WERI-Rb-1 (cell line): ENCODE results near the gene PLEKHH2.
A peak's percentile ranks its signal among the peaks of the same experiment; 100 is the strongest.
"Not testable (repeated sequence)": the region's sequence is repeated elsewhere in the genome, so short reads cannot be mapped to it uniquely, and the experiment has no call there.

Source experiments
- DNase-seq: peaks from one replicate; pipeline ENCODE4 v3.0.0-alpha.2; 2020
- H3K27ac ChIP-seq: fragments of 250-450 bp; sonication (Bioruptor Pico); 2 replicates; pipeline ENCODE4 v1.5.1; 2020; ENCODE audit warnings: mild to moderate bottlenecking, moderate library complexity
- H3K27me3 ChIP-seq: fragments of 250-450 bp; sonication (Bioruptor Pico); 2 replicates; pipeline ENCODE4 v1.5.1; 2021; ENCODE audit warnings: mild to moderate bottlenecking, low read depth, moderate library complexity; ENCODE audit not compliant: insufficient read depth, severe bottlenecking
- H3K36me3 ChIP-seq: fragments of 250-450 bp; sonication (Bioruptor Pico); 2 replicates; pipeline ENCODE4 v1.5.1; 2020; ENCODE audit warnings: mild to moderate bottlenecking, moderate library complexity
- H3K4me3 ChIP-seq: 2 replicates; pipeline ENCODE4 v1.5.1; 2011; ENCODE audit warnings: low read depth, mild to moderate bottlenecking, control low read depth, low read length
- H3K9me3 ChIP-seq: fragments of 250-450 bp; sonication (Bioruptor Pico); 2 replicates; pipeline ENCODE4 v1.5.1; 2021; ENCODE audit warnings: mild to moderate bottlenecking, moderate library complexity; ENCODE audit not compliant: severe bottlenecking
- TF ChIP-seq, protein P1 (sequence below): IDR thresholded peaks from 2 replicates; pipeline ENCODE4 v1.5.1; 2011; ENCODE audit warnings: low read depth, mild to moderate bottlenecking, control low read depth, inconsistent platforms, low read length

PLEKHH2 gene

GRCh38 chr2:43637030-43637803 lies at the start of gene PLEKHH2:
TSS of gene PLEKHH2 (plus strand) at chr2:43637260. CDS start at chr2:43644674, 7,414 bp downstream.
- no peaks in the 10 kb centered on the region for H3K36me3 ChIP-seq
- DNase-seq, result peak; percentile 95
- peak within 1 kb of the TSS; percentile 87 for H3K4me3 ChIP-seq
- peaks cover 8% of the 10 kb centered on the region for H3K9me3 ChIP-seq
- TF ChIP-seq, protein P1, sequence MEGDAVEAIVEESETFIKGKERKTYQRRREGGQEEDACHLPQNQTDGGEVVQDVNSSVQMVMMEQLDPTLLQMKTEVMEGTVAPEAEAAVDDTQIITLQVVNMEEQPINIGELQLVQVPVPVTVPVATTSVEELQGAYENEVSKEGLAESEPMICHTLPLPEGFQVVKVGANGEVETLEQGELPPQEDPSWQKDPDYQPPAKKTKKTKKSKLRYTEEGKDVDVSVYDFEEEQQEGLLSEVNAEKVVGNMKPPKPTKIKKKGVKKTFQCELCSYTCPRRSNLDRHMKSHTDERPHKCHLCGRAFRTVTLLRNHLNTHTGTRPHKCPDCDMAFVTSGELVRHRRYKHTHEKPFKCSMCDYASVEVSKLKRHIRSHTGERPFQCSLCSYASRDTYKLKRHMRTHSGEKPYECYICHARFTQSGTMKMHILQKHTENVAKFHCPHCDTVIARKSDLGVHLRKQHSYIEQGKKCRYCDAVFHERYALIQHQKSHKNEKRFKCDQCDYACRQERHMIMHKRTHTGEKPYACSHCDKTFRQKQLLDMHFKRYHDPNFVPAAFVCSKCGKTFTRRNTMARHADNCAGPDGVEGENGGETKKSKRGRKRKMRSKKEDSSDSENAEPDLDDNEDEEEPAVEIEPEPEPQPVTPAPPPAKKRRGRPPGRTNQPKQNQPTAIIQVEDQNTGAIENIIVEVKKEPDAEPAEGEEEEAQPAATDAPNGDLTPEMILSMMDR, result no peak
- H3K27ac ChIP-seq, result no peak within 1 kb of the TSS
- no peaks in the 10 kb centered on the region for H3K27me3 ChIP-seq

DNA sequence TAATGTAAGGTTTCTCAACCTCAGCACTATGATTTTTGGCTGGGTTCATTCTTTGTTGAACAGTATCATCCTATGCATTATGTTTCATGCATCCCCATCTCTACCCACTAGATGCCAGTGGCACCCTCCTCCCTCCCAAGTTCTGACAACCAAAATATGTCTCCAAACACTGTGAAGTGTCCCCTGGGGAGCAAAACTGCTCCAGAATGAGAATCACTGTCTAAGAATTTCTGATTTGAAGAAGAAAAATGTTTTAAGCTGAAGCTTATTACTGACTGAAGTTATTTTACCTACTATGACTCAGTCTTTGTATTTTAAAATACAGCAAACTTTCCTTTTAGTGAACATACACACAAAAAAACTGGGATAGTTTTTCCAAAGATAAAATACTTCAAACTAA lies 44.6 kb upstream of the PLEKHH2 start:
- Histone ChIP-seq H3K36me3 (peaks cover 14% of the 10 kb centered on the region), H3K4me3 (no peak overlapping the region), H3K9me3 (no peaks in the 10 kb centered on the region), H3K27me3 (no peaks in the 10 kb centered on the region), H3K27ac (no peak overlapping the region)
- no peak for DNase-seq
- TF ChIP-seq, protein P1, result no peak

GRCh38 chr2:43593254-43593653 lies 43.8 kb upstream of the PLEKHH2 start:
- H3K27ac ChIP-seq, result no peak overlapping the region
- H3K4me3 ChIP-seq, result no peak overlapping the region
- DNase-seq, result no peak
- H3K27me3 ChIP-seq, result no peaks in the 10 kb centered on the region
- TF ChIP-seq, protein P1, result no peak
- peaks cover 14% of the 10 kb centered on the region for H3K36me3 ChIP-seq
- H3K9me3 ChIP-seq, result no peaks in the 10 kb centered on the region

- TF ChIP-seq, protein P1, result no peak
- peak overlapping the region; percentile 81 for H3K4me3 ChIP-seq
- no peak overlapping the region for H3K27ac ChIP-seq
- peaks cover 12% of the 10 kb centered on the region for H3K36me3 ChIP-seq
- no peak for DNase-seq
- no peaks in the 10 kb centered on the region for H3K27me3 ChIP-seq
- H3K9me3 ChIP-seq, result no peaks in the 10 kb centered on the region
Observed at GRCh38 chr2:43594875-43595274, 42.2 kb upstream of the PLEKHH2 start.

DNA sequence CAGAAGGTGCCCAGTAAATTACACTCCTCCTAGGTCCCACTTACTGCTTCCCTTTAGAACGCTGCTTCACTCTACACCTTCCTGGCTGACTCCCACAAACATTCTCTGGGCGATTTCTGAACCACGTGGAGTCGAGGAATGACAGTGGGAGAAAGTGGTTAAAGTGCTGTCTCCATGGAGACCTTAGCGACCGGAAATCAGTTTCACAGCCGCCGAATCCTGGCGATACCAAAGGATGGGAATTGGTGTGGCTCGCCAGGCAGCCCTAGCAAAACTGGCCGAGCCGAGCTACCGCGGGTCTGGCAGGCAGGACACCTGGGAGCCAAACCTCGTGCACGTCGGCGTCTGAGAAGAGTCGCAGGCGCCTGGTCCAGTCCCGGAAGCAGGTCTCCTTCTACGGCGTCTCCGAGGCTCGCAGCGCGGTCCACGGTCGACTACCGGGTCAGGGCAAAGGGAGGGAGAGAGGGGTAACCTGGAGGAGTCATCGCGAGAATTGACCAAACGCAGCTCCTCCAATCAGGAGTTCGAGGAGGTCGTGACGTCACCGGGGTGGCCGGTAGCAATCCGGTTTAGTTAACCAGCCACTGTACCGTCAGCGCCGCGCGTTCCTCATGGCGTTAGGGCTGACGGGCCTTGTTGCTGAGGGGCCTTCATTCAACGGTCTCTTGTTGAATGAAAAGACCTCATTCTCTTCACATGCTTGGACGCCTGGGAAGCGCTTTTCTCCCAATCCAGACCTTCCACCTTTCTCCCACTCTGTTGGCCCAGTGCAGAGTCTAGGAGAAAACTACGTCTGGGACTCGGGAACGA lies 41.3 kb upstream of the PLEKHH2 start, which contains the start of gene THADA:
Gene THADA (minus strand): TSS at position 436 of the 810 bp plus-strand sequence. CDS start 3,646 bp downstream, outside the sequence.
- peaks cover 6% of the 10 kb centered on the region for H3K36me3 ChIP-seq
- TF ChIP-seq, protein P1, result no peak
- H3K27ac ChIP-seq, result peak within 1 kb of the TSS; percentile 91
- H3K27me3 ChIP-seq, result no peaks in the 10 kb centered on the region
- H3K9me3 ChIP-seq, result no peaks in the 10 kb centered on the region
- H3K4me3 ChIP-seq, result peak within 1 kb of the TSS; percentile 81
- DNase-seq, result peak; percentile 100

- H3K4me3 ChIP-seq, H3K27me3 ChIP-seq, H3K9me3 ChIP-seq, H3K36me3 ChIP-seq, H3K27ac ChIP-seq, DNase-seq: not testable (repeated sequence)
Observed at GRCh38 chr2:43600596-43600995, 36.5 kb upstream of the PLEKHH2 start.
